Keratinocyte (primary cell): ENCODE data around the gene TEX48. TPM values are rescaled to one million over a fixed set of nuclear protein-coding genes. Genes with fewer than 3 reads are reported as not detected.
A peak's percentile ranks its signal among the peaks of the same experiment; 100 is the strongest.

Experiments
- DNase-seq: peaks from one replicate; pipeline ENCODE4 v3.0.0-alpha.2; 2011; ENCODE audit warnings: low read depth, missing footprints, low spot score
- FAIRE-seq: peaks from 2 replicates; lab custom pipeline; 2011; peaks lifted over from hg19 to GRCh38; lab: Jason Lieb, UNC
- H2AFZ ChIP-seq: 2 replicates; pipeline ENCODE4 v1.6.0; 2012; ENCODE audit warnings: low read length, control low read depth, inconsistent platforms; ENCODE audit not compliant: control insufficient read depth
- H3K27ac ChIP-seq: 2 replicates; pipeline ENCODE4 v1.5.1; 2011; ENCODE audit warnings: low read length; ENCODE audit not compliant: control insufficient read depth, insufficient read depth
- H3K27me3 ChIP-seq: 3 replicates; pipeline ENCODE4 v1.6.0; 2011; ENCODE audit warnings: low read length; ENCODE audit not compliant: control insufficient read depth, insufficient read depth; ENCODE audit errors: extremely low read depth
- H3K36me3 ChIP-seq, 2 experiments: 2 replicates in 1 of 2; 3 replicates in 1 of 2; pipeline ENCODE4 v1.5.1; 2011; ENCODE audit warnings: low read length in 2 of 2, mild to moderate bottlenecking in 1 of 2; ENCODE audit not compliant: control insufficient read depth in 2 of 2, insufficient read depth in 2 of 2; ENCODE audit errors: extremely low read depth in 1 of 2
- H3K4me1 ChIP-seq: 3 replicates; pipeline ENCODE4 v1.5.1; 2011; ENCODE audit warnings: low read length; ENCODE audit not compliant: control insufficient read depth, insufficient read depth; ENCODE audit errors: extremely low read depth
- H3K4me2 ChIP-seq: 3 replicates; pipeline ENCODE4 v1.6.0; 2011; ENCODE audit warnings: low read depth, low read length; ENCODE audit not compliant: control insufficient read depth, insufficient read depth; ENCODE audit errors: extremely low read depth
- H3K4me3 ChIP-seq, 3 experiments: fragments of 200-600 bp in 1 of 3; sonication (generic) in 1 of 3; 2 replicates in 2 of 3; 3 replicates in 1 of 3; pipeline ENCODE4 v1.5.1; 2011 to 2016; ENCODE audit warnings: low read length in 3 of 3, mild to moderate bottlenecking in 3 of 3, control low read depth in 2 of 3, inconsistent platforms in 1 of 3, low read depth in 1 of 3, mixed read lengths in 1 of 3, mixed run types in 1 of 3, moderate library complexity in 1 of 3; ENCODE audit not compliant: control insufficient read depth in 2 of 3, insufficient read depth in 2 of 3; ENCODE audit errors: extremely low read depth in 1 of 3
- H3K79me2 ChIP-seq: 2 replicates; pipeline ENCODE4 v1.6.0; 2012; ENCODE audit warnings: low read length; ENCODE audit not compliant: control insufficient read depth, insufficient read depth
- H3K9ac ChIP-seq: 3 replicates; pipeline ENCODE4 v1.6.0; 2011; ENCODE audit warnings: low read length; ENCODE audit not compliant: control insufficient read depth, insufficient read depth; ENCODE audit errors: extremely low read depth
- H3K9me1 ChIP-seq: 3 replicates; pipeline ENCODE4 v1.6.0; 2011; ENCODE audit warnings: low read length; ENCODE audit not compliant: control insufficient read depth, insufficient read depth; ENCODE audit errors: extremely low read depth
- H3K9me3 ChIP-seq: 2 replicates; pipeline ENCODE4 v1.5.1; 2012; ENCODE audit warnings: low read depth, low read length; ENCODE audit not compliant: control insufficient read depth
- H4K20me1 ChIP-seq: 3 replicates; pipeline ENCODE4 v1.6.0; 2011; ENCODE audit warnings: low read length; ENCODE audit not compliant: control insufficient read depth, insufficient read depth; ENCODE audit errors: extremely low read depth
- CTCF ChIP-seq, 3 experiments: IDR thresholded peaks in 1 of 3; conservative IDR thresholded peaks in 1 of 3; optimal IDR thresholded peaks in 1 of 3; 2 replicates in 2 of 3; 3 replicates in 1 of 3; pipeline versions ENCODE3 to v1.5.1; 2011; ENCODE audit warnings: low read length in 3 of 3, mild to moderate bottlenecking in 3 of 3, moderate library complexity in 2 of 3, control low read depth in 1 of 3, inconsistent platforms in 1 of 3; ENCODE audit not compliant: insufficient read depth in 2 of 3; ENCODE audit errors: extremely low read depth in 1 of 3
- EZH2 ChIP-seq: IDR thresholded peaks from one replicate; pipeline ENCODE4 v1.6.1; 2012; ENCODE audit warnings: inconsistent platforms, mild to moderate bottlenecking, low read length, moderate library complexity
- dilution Hi-C: fragments of 300-500 bp; cut with MboI; formaldehyde crosslinking; loops from one replicate; pipeline ENCODE4 v1.7.0; 2020; ENCODE audit warnings: low sequenced_read_pairs; ENCODE audit not compliant: extremely low pct_ligation_motif_present
- polyA plus RNA-seq, 5 experiments: library from polyadenylated mRNA; depleted of rRNA in 3 of 5; stranded (reverse) in 3 of 5; stranded (forward) in 1 of 5; unstranded in 1 of 5; fragments of >200 nt; gene quantifications; 1 replicate in 1 of 5; 2 replicates in 3 of 5; 3 replicates in 1 of 5; pipeline versions ENCODE4 v1.2.1 to v1.2.3, GENCODE V29; 2011 to 2012; ENCODE audit warnings: missing spikeins in 2 of 5, low read depth in 1 of 5, low replicate concordance in 1 of 5

TEX48 gene
- polyA plus RNA-seq, 1 donor (not counting 4 experiments of a cell fraction or from before 2014, with no cell fraction given): not detected

GRCh38 chr9:114653556-114654159, 28.3 kb downstream of the TEX48 start:
- Histone ChIP-seq H3K9ac (no peak overlapping the region), H3K9me3 (no peaks in the 10 kb centered on the region), H3K4me3 (no peak overlapping the region), H3K36me3 (no peaks in the 10 kb centered on the region), H3K27ac (no peak overlapping the region), H4K20me1 (no peaks in the 10 kb centered on the region), H3K4me2 (no peak overlapping the region), H3K9me1 (no peaks in the 10 kb centered on the region), H2AFZ (no peak overlapping the region), H3K79me2 (no peaks in the 10 kb centered on the region), H3K4me1 (peaks cover 5% of the 10 kb centered on the region), H3K27me3 (no peaks in the 10 kb centered on the region)
- FAIRE-seq (peak; percentile 60), DNase-seq (no peak)
- no peak for TF ChIP-seq EZH2
- TF ChIP-seq CTCF (optimal IDR thresholded peaks at IDR 0.05 in 1 of 3, IDR thresholded peaks at IDR 0.05 in 1 of 3, conservative IDR thresholded peaks at IDR 0.05 in 1 of 3; ENCODE audit: extremely low read depth in 1 of 3, insufficient read depth in 2 of 3, low read length in 3 of 3): peak; percentile 82 to 96 (median 87)
- dilution Hi-C loops: no loop called here

GRCh38 chr9:114652776-114653555, 29.0 kb downstream of the TEX48 start:
- H3K4me3 ChIP-seq: no peak overlapping the region
- H3K36me3 ChIP-seq: no peaks in the 10 kb centered on the region
- H3K27ac ChIP-seq: no peak overlapping the region
- H3K79me2 ChIP-seq: no peaks in the 10 kb centered on the region
- no peaks in the 10 kb centered on the region for H4K20me1 ChIP-seq
- TF ChIP-seq CTCF (optimal IDR thresholded peaks at IDR 0.05 in 1 of 3, IDR thresholded peaks at IDR 0.05 in 1 of 3, conservative IDR thresholded peaks at IDR 0.05 in 1 of 3; ENCODE audit: extremely low read depth in 1 of 3, insufficient read depth in 2 of 3, low read length in 3 of 3) (no peak), EZH2 (no peak)
- H3K4me2 ChIP-seq: no peak overlapping the region
- H3K27me3 ChIP-seq: no peaks in the 10 kb centered on the region
- no peak for DNase-seq
- H2AFZ ChIP-seq: no peak overlapping the region
- dilution Hi-C loops: no loop called here
- no peak for FAIRE-seq
- H3K4me1 ChIP-seq: peaks cover 5% of the 10 kb centered on the region
- no peaks in the 10 kb centered on the region for H3K9me3 ChIP-seq
- H3K9ac ChIP-seq: no peak overlapping the region
- H3K9me1 ChIP-seq: no peaks in the 10 kb centered on the region
